ENCODE measurements around the gene AS3MT.

DNA sequence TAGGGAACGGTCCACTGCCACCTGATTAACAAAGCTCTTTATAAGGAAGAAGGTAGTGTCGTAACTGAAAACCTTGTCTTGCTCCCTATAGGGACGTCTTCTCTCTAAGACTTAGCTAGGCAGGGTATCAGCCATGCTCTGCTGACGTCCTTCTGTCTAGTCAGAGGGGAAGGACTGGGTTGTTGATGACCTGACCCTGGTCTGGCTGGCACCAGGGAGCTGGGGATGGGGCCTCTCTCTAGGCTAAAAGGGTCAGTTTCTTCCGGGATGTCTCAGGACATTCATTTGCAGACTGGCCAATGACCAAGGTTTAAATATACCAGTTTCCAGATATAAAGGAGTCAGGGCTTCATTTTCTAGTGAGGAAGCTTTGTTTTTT lies 41.7 kb upstream of the AS3MT start:
- TF ChIP-seq CTCF (IDR thresholded peaks at IDR 0.05; ENCODE audit: insufficient read depth, low read length, poor library complexity, severe bottlenecking) (no peak), EZH2phosphoT487 (conservative IDR thresholded peaks at IDR 0.05; ENCODE audit: low read length) (no peak)

All from SU-DHL-6 (cell line).